Stimulated activated CD4-positive, alpha-beta T cell treated with anti-CD3 and anti-CD28 coated beads, Interleukin-15, amount 100 ng/mL, for 48 hours (primary cell): ENCODE data around the gene MFAP5.
"Not testable (repeated sequence)": the region's sequence is repeated elsewhere in the genome, so short reads cannot be mapped to it uniquely, and the experiment has no call there.

ENCODE experiments used
- DNase-seq, 2 donors: peaks; one replicate each; pipeline ENCODE4 v3.0.0-alpha.2; 2020; ENCODE audit warnings: low read depth in 2 of 2

Gene MFAP5

DNA sequence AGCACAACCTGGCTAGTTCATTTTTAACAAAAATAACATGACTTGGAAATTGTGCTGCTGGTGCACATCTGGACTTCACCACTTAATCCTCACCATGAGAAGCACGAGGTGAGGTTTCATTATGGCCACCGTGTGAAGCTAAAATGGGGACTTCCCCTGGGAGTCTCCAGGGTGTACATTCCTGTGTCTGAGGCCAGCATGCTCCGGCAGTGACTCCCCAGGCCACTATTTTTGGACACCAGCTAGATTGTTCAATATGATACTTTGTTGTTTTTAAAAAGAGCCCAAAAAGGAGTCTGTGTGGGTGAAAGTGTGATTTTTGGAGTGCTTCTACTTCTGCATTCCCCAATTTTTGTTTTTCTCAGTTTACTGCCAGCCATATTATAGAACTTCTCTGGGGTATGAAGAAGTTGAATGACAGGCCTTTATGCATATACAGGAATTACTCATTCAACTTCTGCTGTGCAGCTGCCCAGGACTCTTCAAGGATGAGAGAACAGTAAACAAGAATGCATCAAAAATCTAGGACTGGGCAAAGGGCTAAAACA lies 33.1 kb downstream of the MFAP5 start:
- no peak for DNase-seq

DNA sequence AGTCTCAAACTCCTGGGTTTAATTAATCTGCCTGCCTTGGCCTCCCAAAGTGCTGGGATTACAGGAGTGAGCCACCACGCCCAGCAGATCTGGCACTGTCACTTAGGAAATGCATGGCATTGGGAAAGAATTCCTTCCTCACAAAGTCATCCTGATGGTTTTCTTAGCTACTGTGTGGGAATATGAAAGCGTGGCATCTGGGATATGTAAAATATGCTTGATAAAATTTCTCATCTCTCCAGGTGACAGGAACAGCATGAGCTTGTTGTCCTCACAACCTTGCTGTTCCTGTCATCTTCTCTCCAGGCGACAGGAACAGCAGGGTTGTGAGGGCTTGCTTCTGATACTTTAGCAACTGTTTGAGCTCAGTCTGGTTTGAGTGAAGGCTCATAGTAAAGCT lies 33.9 kb downstream of the MFAP5 start:
- no peak for DNase-seq

DNA sequence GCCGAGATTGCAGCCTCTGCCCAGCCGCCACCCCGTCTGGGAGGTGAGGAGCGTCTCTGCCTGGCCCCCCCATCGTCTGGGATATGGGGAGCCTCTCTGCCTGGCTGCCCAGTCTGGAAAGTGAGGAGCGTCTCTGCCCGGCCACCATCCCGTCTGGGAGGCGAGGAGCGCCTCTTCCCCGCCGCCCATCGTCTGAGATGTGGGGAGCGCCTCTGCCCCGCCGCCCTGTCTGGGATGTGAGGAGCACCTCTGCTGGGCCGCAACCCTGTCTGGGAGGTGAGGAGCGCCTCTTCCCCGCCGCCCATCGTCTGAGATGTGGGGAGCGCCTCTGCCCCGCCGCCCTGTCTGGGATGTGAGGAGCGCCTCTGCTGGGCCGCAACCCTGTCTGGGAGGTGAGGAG lies 37.9 kb downstream of the MFAP5 start:
- not testable (repeated sequence) for DNase-seq

DNA sequence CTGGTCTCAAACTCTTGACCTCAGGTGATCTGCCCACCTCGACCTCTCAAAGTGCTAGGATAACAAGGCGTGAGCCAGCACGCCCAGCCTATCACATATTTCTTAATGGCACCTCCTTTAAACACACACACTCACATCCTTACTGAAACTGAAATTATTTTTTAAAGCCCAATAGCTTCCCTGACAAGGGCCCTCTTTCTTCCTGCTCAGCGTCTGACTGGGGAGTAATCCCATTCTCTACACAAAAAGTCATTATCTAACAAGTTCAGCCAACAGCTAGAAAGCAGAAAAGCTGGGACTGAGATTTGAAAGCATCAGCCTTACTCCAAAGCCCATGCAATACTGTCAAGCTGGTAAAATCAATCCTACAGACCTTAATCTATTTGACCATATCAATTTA lies 40.0 kb downstream of the MFAP5 start:
- DNase-seq = no peak

DNA sequence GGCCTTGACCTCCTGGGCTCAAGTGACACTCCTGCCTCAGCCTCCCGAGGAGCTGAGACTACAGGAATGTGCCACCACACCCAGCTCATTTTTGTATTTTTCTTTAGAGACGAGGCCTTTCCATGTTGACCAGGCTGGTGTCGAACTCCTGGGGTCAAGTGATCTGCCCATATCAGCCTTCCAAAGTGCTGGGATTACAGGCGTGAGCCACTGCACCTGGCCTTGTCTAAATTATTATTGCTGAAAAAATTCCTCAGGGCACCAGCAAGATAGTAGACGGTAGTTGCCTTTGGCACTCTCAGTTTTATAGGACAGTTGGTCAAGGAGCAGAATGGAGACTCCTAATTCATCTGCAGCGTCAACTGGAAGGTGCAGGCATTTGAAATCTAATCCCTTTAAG lies 47.4 kb downstream of the MFAP5 start:
- DNase-seq = no peak

DNA sequence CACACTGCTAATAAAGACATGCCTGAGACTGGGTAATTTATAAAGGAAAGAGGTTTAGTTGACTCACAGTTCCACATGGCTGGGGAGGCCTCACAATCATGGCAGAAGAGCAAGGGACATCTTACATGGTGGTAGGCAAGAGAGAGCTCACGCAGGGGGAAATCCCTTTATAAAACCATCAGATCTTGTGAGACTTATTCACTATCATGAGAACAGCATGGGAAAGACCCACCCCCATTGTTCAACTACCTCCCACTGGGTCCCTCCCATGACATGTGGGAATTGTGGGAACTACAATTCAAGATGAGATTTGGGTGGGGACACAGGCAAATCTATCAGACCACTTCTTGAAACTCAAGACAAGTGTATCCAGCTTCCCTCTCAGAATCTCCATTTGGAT lies 48.7 kb downstream of the MFAP5 start:
- not testable (repeated sequence) for DNase-seq

DNA sequence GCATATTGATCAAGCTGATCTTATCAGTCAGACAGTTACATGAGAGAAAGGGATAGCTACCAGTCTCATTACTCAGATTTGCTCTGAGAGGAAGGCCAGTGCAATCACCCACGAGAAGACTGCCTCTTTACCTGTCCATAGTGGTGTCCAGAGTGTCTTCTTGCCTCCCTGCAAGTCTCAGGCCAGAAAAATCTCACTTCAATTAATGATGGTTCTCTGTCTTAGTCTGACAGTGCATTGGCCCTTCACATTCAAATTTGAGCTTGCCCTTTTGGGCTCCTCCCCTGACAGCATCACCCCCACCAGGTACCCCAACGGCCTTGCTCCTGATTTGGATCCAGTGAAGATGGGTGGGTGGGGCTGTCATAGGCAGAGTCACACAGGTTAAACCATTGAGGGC lies 50.0 kb downstream of the MFAP5 start, which contains the start of gene AICDA:
Gene AICDA (minus strand): TSS at position 231 of the 400 bp plus-strand sequence. CDS start 92 bp downstream, at position 139.
- DNase-seq = no peak

DNA sequence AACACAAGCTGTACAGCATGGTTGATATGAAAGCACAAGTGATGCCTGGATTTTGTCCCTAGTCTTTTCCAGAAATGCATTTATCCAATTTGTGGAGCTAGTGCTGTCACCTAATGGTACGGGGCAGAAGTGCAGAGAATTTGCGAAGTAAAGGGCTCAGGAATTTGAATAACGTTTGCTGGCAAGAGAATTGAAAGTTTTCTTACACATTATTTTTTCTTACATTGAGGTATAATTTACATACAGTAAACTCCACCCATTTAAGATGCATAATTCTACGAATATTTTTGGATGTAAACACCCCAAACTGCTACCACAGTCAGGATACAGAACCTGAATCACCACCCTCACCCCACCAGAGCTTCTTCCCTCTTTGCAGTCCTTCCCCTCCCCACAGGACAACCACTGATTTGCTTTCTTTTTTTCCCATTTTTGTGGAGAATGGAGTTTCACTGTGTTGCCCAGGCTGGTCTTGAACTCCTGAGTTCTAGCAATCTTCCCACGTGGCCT lies 53.5 kb downstream of the MFAP5 start:
- no peak for DNase-seq

DNA sequence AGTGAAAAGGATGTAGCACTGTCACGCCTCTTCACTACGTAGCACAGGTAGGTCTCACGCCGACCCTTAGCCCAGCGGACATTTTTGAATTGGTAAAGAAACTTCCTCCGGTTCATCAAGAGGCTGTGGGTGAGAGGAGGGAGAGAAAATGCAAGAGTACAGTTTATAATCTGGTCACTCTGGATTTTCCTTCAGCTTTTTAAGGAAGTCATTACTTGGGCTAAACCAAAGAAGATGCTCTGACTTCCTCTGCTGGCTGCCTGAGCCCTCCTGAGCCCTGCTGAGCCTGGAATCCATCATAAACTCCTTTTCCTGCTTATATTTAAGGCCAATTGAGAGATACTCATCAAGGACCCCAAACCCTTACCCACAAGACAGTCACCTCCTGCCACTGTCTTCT lies 55.7 kb downstream of the MFAP5 start:
- DNase-seq = no peak

DNA sequence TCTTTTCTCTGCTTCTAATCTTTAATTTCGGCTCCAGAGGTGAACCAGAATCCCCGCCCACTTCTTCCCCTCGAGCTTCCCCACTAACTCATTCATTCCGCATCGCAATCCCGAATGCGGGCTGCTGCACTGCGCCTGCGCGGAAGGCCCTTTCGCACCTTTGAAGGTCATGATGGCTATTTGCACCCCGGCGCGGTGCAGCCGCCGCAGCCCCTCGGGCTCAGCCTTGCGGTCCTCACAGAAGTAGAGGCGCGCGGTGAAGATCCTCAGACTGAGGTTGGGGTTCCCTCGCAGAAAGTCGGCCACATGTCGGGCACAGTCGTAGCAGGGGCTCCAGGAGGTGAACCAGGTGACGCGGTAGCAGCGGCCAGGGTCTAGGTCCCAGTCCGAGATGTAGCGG lies 57.6 kb downstream of the MFAP5 start:
- no peak for DNase-seq

DNA sequence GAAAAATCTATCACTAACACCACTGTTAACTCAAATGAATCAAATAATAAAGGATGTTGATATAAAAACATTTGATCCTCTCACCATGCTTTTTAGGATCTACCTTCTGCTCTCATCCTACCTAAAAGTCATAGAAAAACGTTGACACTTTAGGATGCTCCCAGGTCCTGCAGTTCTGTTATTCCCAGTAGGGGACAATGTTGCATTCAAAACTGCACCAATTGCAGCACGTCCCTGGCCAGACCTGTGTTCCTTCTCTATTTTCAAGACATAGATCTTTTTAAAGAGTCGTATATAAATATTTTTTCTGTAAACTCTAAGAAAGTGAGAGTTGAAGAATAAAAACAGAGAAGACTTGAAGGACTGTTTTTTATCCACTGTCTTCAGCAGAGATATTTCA lies 58.8 kb downstream of the MFAP5 start:
- no peak for DNase-seq

DNA sequence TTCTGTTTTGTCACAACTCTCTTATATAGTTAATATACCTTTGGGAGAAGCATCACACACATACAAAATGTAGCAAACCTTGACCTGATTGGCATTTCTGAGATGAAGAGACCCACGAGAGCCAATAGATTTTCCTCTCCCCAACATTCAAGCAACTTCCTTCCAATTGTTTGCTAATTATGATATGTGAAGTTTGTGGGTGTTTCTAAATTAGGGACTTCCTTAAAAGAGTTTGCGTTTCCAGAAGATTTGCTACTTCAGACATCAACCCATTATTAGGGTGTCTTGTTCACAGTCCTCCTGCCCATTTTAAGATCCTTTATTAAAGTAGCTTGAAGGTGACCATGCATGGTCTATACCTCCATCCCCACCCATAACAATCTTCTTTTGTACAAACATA lies 59.3 kb downstream of the MFAP5 start:
- DNase-seq = no peak

DNA sequence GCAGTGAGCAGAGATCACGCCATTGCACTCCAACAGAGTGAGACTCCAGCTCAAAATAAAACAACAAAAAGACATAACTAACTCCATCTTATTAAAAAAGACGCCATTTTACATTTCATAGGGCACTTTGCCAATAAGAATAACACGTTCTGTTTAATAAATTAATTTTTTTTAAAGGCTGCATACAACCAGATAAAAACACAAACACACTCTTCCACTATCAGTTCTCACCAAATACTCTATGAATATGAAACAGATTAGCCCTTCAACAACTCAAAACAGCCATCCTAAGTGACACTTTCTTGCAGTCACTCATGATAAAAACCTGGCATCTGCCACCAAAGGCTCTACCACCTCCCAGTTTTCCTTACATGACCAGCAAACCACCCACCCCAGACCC lies 66.1 kb downstream of the MFAP5 start:
- DNase-seq = no peak
